Stimulated activated CD4-positive, alpha-beta T cell treated with anti-CD3 and anti-CD28 coated beads, Interleukin-12 subunit alpha, Interleukin-12 subunit beta, amount 100 ng/mL, for 4 hours (primary cell): ENCODE results near the gene HSPA1A.

Experiments used
- DNase-seq: peaks from one replicate; pipeline ENCODE4 v3.0.0-alpha.2; 2020

Gene HSPA1A

GRCh38 chr6:31815025-31815838 is at the start of gene HSPA1A, which contains the start of gene HSPA1L:
Gene HSPA1A (plus strand): TSS chr6:31815543. CDS start chr6:31815757, 214 bp downstream.
Gene HSPA1L (minus strand): TSS chr6:31815283. CDS start chr6:31811972, 3,311 bp downstream.
- peak; percentile 61 for DNase-seq

- no peak for DNase-seq
These were observed 49.8 kb upstream of the HSPA1A start for GRCh38 chr6:31765559-31765909.

- no peak for DNase-seq
These were observed 49.2 kb upstream of the HSPA1A start for GRCh38 chr6:31765910-31766794.

- no peak for DNase-seq
These were observed 48.2 kb upstream of the HSPA1A start for GRCh38 chr6:31767096-31767645.

- no peak for DNase-seq
These were observed 46.7 kb upstream of the HSPA1A start for GRCh38 chr6:31768363-31769257.

- DNase-seq: peak; percentile 70
These were observed 45.5 kb upstream of the HSPA1A start for GRCh38 chr6:31769684-31770371.

- no peak for DNase-seq
These were observed 44.5 kb upstream of the HSPA1A start for GRCh38 chr6:31770860-31771259.

GRCh38 chr6:31771992-31772358 is 43.4 kb upstream of the HSPA1A start:
- no peak for DNase-seq

- no peak for DNase-seq
These were observed 40.2 kb upstream of the HSPA1A start for GRCh38 chr6:31775184-31775583.

GRCh38 chr6:31775633-31776484 is 39.5 kb upstream of the HSPA1A start:
- no peak for DNase-seq

- DNase-seq: no peak
These were observed 38.8 kb upstream of the HSPA1A start for GRCh38 chr6:31776485-31776988.

- DNase-seq: peak; percentile 78
These were observed 38.2 kb upstream of the HSPA1A start, which contains the start of gene VWA7 for GRCh38 chr6:31776989-31777666. Gene VWA7 (minus strand): TSS chr6:31777328. CDS start chr6:31776779, 549 bp downstream.

GRCh38 chr6:31777667-31778050 is 37.7 kb upstream of the HSPA1A start:
- no peak for DNase-seq

GRCh38 chr6:31778193-31778592 is 37.1 kb upstream of the HSPA1A start:
- no peak for DNase-seq

- DNase-seq: no peak
These were observed 36.1 kb upstream of the HSPA1A start for GRCh38 chr6:31778999-31779885.

GRCh38 chr6:31779908-31780307 is 35.4 kb upstream of the HSPA1A start:
- DNase-seq: no peak

GRCh38 chr6:31780507-31781243 is 34.7 kb upstream of the HSPA1A start:
- no peak for DNase-seq
